NCI-H69 (cell line): ENCODE results near the gene SORCS2.

Experiments used
- DNase-seq: peaks from one replicate; lab custom pipeline; 2025; lab: John Stamatoyannopoulos, UW

Gene SORCS2

DNA sequence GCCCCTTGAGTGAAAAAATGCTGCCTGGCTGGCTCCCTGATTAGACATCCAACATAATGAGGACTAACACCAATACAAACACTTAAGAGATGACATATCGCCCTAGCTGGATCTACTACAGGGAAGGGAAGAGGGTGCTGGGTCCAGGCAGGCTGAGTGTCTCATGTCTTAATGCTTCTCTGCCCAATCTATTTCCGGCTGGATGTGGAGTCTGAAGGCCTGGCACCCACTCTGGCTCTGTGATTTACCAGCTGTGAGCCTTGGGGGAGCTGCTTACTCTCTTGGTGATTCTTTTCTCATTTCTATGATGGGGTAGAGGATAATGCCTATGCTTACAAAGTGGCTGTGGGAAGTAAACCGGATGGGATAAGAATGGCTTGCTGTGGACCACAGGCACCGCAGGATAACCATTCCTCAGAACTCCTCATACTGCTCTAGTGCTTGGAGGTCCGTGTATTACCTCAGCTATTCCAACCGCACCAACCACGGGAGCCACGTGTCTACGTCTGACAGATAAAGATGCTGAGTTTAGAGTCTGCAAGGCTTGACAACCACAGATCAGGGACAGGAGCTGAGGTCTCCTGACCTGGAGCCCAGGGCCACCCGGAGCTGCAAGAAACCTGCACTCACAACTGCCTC lies 585.7 kb downstream of the SORCS2 start:
- no peak for DNase-seq

DNA sequence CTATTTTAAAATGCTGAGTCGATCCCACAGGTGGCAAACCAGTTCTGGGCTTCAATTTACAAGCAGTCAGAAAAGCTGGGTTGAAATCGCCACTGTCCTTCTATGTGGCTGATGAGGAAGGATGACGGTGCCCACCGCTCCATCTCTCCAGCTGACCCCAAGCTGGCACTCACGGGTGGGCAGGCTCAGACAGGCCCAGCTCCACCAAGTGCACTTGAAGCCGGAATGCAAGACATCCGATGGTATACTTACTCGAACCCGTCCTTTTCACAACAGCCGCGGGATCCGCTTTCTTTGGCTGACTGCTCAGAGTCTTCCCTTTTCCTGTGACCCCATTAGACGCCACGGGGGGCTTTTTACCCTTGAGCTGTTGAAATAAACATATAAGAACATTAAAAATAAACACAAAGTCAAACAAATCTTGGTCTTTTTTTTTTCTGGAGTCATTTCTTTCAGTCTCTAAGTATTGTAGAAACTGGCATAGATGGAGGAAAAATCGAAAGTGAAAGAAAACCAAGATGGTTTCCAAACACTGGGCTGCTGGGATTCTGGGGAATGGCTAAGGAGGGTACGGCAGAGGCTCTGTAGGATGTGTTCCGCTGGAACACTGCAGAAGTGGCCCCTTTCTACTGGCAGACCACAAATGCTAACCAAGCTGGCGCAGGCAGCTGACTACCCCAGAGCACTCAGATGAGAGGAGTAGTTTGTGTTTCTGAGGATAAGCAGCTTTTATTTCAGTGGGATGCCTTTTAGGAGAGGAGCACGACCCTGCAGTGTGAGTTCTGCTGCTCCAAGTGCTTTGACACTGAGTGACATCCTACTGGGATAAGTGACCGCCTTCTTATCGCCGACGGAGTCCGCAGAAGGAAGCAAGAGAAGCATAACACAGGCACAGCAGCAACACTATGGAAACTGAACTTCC lies 586.4 kb downstream of the SORCS2 start:
- DNase-seq: no peak

DNA sequence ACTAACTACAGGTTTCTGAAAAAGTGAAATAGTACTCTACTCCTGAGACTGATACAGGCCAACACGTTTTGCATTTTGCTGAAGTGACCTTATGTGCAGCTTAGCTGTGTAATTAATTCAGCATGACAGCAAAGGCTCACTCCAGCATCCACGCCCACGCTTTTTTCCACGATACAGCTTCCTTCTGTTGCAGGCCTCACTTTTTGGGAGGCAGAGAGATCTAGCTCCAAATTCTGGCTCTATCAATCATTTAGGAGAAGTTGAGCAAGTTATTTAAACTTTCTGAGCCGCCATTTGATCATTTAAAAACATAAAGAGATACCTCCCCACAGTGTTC lies 587.1 kb downstream of the SORCS2 start:
- DNase-seq: no peak

DNA sequence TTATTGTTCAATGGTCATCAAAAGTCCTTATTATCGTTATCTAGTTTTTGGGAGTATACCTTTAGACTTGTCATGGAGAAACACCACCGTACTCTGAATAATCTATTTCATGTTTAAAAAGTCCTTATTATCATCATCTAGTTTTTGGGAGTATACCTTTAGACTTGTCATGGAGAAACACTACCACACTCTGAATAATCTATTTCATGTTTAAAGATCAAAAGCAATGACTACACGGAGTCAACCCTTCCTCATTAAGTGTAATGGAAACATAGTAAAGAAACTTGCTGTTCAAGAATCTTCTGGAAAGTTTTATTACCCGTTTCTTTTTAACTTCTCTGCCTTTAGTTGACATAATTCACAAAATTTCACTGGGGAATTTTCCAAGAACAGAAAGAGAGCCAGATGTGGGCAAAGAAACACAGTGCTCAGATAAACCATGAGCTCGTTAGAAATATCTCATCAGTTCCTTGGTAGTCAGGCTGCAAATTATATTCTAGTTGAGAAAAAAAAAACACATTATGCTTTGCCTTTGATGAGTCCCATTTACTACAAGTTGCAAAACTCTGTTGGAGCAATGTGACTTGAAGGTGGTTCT lies 588.5 kb downstream of the SORCS2 start:
- no peak for DNase-seq

DNA sequence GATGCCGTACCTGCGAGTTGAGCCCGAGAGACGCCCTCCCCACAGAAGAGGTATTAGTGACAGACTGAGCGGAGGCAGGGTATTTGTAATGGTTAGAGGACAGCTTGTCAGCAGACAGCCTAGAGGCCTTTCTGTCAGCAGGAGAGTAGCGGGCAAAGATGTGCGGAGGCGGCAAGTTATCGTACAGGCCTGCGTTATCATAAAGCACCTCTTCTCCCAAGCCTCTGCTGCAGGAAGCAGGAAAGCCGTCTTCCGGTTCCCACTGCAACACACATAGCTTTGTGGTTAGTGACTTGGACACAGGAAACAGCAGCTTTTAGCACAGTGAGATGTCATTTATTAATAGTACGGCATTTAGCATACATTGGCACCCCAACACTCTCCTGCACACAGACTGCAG lies 589.0 kb downstream of the SORCS2 start:
- no peak for DNase-seq

DNA sequence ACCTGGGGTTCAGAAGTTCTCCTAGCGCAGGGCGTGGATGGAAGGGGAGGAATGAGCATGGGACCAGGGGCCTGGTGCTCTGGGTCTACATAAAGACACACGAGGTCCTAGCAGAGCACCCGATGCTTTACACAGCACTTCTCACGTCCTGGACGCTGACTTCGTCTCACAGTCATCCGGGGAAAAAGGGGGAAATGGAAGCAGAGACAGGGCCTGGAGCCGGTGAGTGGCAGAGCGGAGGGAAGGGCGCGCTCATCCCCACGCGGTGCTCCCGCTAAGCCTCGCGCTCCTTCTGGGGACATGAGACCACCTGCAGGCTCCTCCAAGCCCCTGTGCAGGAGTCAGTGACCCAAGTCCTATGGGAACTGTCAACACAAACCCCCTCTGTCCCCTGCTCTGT lies 589.7 kb downstream of the SORCS2 start:
- no peak for DNase-seq

DNA sequence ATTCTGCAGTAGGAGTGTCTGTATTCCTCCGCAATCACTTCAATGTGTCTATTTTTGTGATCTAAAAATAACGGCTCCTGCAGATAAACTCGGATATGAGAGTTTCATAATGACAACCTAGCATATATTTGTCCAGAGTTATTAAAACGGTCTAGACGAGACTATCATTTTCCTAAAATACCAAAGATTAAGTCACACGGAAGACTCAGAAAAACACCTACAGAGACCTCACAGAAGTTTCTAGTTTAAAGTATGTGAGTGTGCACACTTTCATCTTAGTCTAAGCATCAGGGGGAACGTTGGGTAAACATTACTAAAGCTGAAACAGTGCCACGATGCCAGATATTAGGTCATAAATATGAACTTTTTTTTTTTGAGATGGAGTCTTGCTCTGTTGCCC lies 590.4 kb downstream of the SORCS2 start:
- no peak for DNase-seq

DNA sequence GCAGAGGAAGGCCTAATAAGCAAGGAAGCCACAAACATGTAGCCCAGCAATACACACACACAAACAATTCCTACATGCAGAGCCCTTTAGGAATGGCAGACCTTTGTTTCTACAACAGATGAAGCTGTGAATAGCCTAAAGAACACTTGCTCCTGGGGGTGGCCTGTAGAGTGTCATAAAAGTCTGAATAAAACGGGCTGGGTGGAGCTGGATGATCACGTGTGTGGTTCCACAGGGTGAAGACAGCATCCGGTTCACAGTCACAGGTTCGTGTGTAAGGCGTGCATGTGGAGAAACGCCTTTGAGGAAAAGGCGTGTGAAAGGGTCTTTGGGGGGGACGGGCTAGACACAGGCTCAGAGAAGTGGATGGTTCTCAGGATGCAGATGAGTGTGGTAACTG lies 591.2 kb downstream of the SORCS2 start:
- no peak for DNase-seq

DNA sequence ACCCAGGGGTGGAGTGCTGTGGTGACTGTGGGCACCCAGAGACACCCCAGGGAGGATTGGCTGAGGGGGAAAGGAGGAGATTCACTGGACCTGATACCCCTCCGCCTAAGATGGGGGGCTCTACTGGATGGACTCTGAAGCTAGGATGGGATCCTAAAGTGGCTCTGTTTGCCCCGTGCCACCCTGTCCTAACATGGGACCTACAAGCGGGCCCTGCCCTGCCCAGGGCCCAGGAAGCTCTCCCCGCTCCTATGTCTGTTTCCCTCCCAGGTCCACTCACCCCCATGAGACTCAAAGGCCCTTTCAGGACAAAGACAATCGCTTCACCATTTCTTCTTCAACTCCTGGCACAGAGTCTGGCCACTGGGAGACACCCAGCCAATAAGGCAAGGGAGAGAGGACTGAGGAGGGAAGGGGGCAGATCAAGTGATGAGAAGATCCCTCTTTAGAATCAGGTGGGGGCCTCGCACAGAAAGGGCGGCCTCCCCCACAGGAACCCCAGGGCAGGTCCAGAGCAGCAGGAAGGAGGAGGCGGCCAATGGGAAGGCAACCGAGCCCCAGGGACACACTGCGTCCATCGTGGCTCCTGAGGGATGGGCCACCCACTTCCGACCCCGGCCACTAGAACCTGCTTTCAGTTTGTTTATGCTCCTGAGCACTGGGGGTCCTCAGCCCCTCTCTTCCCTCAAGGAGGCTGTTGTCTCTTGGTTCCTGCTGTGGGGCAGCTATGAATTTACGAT lies 592.0 kb downstream of the SORCS2 start:
- no peak for DNase-seq

DNA sequence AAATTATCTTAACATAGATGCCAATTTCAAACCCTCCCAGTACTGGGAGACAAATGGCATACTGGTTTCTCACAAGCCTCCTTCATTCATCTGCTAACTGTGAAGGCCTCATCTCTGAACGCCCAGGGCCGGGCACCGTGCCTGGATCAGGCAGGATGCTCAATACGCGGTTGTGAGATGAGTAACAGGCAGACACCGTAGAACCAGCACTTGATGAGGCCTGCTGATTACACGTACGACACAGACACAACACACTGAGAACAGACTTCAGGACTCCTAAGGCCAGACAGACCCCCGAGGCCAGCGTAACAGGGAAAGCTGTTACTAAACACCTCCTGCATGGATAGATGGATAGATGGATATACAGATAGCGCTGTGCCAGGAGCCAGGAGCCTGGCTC lies 592.7 kb downstream of the SORCS2 start:
- DNase-seq: no peak

DNA sequence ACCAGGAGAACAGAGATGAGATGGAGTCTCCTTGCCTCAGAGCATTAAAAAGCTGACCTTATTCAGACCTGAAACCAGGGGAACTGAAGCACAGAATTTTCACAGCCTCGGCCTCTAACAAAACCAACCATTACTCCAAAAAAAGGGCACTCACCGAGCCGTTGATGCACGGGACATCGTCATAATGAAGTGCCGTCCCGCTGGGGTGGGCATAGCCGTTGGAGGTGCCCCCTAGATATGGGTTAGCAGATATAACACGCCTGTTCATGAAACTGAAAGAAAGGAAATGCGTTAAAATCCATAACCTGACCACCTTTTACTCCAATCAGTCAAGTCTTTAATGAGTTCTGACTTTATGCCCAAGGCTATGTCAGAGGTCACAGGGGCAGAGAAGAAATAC lies 593.7 kb downstream of the SORCS2 start:
- DNase-seq: no peak

DNA sequence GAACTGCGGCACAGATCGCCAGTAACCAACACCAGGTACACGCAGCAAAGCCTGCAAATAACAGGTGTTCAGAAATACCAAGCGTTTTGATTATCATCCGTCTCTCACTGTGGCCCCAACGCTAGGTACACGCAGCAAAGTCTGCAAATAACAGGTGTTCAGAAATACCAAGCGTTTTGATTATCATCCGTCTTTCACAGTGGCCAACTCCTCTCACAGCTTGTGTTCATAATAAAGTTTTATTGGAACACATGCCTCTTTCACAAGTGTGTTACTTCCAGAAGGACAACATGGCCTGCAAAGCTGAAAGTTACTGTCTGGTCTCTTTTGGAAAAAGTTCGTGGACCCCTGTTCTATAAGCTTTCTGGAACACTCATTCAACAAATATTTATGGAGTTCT lies 594.2 kb downstream of the SORCS2 start:
- no peak for DNase-seq

DNA sequence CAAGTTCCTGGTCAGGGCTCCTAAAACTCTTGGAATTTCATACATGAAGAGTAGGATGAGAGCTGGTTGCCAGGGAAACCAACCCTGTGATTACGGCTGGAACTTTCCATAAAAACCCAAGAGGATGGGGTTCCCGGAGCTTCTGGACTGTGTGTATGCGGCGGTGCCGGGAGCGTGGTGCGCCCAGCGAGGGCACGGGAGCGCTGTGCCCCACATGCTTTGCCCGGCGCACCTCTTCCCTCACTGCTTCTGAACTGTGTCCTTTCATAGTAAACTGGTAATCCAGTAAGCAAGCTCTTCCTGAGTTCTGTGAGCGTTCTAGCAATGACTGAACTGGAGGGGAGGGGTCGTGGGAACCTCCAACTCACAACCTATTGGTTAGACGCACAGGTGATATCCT lies 594.7 kb downstream of the SORCS2 start:
- no peak for DNase-seq

DNA sequence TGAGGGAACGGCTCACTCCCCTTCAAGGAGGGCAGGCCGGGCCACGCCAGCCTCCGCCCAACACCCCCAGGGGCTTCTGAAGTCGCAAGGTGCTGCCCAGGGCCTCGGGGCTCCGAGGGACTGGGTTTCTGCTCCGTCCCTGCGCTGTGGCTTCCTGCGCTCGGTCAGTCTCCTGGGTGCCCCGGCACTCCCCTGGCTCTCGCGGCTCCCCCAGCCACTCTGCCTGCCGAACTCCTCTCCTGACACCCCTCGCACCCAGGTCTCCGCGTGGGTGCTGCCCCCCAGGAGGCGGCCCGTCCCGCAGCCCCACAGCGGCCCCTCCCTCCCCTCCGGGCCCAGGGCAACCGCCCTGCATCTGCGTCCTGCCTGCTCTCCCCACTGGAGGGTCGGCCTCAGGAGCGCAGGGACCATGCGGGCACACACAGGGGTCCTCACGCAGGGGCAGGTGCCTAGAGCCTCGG lies 595.4 kb downstream of the SORCS2 start:
- no peak for DNase-seq

DNA sequence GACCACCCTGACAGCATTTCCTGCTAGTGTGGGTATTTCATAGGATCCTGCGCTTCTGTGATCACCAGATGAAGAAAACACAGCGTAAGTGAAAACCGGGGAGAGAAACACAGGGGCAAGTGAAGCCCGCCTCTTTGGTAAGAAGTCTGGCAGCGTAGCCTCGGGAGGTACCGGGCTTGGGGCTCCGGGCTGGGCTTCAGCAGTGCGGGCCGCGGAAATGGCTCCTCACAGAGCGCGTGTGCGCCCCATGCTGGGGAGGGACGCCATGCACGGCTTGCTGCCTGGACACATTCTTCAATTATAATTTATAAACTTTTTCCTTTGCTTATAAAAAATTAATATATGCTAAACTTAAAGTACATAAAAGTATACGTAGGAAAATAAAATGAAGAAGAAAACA lies 595.9 kb downstream of the SORCS2 start:
- DNase-seq: no peak

DNA sequence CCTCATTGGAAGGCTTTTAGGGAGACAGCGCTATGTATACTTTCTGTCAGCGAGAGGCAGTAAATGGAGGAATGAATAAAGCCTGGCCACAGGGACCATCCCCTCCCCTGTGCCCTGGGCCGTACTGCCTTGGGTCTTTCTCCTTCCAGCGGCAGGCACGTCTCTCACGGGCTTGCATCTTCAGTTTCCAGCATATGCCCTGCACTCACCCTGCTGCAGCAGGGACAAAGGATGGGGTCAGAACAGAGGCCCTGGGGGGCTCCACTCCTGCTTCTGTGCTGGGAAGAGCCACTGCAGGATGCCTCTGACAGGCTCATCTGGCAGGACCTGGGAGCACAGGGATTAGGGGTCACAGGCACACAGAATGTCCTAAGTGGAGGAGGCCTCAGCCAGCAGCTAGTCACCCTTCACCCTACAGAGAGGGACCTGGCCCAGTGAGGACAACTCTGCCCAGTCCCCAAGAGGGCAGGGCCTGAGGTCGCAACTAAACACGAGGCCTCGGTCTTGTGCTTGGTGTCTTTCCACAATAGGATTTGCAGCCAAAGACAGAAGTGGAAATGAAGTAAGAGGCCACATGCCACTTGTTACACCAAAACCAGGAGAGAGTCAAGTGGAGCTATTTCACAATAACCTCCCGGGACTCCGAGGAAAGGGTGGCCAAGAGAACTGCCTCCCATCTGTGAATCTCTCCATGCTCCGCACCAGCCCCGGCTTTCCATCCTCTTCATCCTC lies 596.5 kb downstream of the SORCS2 start:
- no peak for DNase-seq

DNA sequence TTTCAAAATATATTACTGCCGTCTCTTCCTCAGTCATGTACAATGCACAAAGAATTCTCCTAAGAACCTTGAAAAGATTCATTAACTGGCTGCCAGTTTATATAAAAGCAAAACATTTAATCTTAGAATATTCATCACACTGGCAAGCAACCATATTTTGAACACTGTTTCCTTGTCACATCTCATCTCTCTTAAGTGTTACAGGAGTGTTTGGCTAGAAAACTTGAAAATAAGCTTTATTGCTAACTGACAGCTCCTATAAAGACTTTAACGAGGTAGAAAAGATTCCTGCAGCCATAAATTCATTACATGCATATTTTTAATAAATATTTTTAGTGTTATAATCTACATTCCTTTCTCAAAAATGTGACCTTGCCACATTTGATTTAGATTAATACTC lies 597.7 kb downstream of the SORCS2 start:
- DNase-seq: no peak

DNA sequence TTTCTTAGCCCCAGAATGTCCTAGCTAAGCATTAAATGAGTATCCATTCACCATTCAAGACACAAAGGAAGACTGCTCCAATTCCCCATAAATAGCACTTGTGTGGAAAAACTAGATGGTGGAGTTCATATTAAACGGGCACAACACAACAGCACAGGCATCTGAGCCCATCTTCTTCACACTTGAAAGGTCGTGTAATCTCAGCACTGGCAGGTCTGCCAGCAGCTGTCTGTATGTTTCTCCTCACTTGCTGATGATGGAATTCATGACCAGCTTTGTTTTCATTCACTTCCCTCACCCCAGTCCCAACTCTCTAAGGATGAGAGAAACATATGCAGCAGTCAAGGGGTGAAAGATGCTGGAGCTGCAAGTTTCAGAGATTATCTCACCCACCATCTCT lies 598.7 kb downstream of the SORCS2 start:
- no peak for DNase-seq
